Measurements from ENCODE around the gene BRD7.
A peak's percentile ranks its signal among the peaks of the same experiment; 100 is the strongest.

BRD7 gene

DNA sequence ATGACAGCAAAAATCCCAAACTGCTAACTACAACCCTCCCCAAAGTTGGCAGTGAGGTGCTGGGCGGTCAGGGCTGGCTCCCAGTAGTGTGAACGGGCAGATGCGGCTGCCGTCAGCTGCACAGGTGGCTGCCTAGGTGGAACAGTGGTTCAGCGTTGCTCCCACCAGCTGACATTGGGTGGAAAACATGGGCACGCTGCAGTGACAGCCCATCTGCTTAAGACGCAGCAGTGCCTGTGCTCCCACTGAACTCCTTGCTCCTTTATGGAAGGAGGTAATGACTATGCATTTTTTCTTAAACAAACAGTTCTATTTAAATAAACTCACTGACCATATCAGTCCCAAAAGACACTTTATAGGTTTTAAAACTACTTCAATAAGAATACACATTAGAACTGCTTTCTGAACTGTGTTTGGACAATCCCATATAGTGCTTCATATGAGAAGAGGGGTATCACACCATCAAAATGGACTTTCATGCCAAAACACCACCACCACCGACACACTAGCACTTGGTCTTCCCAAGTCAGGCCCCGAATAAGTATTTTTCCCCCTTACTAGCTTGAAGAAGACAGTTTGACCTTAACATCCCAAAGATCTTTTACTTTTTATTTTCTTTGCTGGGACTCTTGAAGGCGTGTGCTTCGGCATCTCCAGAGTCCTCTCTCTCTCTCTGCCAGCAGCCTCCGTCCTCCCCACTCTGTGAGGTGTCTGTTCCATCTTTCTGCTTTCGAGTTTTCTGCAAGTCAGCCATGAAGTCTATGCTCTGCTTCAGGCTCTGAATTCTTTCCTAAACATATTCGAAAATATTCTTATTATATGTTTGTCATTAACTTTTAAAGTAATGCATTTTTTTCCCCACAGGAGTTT is 34.4 kb downstream of the BRD7 start:
- no peaks in the 10 kb centered on the region for H3K9me3 Mint-ChIP-seq
- no peak overlapping the region for H3K27ac Mint-ChIP-seq
- intact Hi-C loops (cut with micrococcal nuclease): no loop called here
- peaks cover 17% of the 10 kb centered on the region for H3K4me1 Mint-ChIP-seq (ENCODE audit: low read depth)
- no peak overlapping the region for H3K4me3 Mint-ChIP-seq
- peaks cover 68% of the 10 kb centered on the region for H3K36me3 Mint-ChIP-seq (ENCODE audit: low read depth)
- H3K27me3 Mint-ChIP-seq: no peaks in the 10 kb centered on the region

GRCh38 chr16:50332599-50332998 is 36.2 kb downstream of the BRD7 start:
- intact Hi-C loops (cut with micrococcal nuclease): no loop called here
- peaks cover 7% of the 10 kb centered on the region for H3K4me1 Mint-ChIP-seq (ENCODE audit: low read depth)
- H3K27ac Mint-ChIP-seq: no peak overlapping the region
- H3K9me3 Mint-ChIP-seq: no peaks in the 10 kb centered on the region
- no peaks in the 10 kb centered on the region for H3K27me3 Mint-ChIP-seq
- H3K36me3 Mint-ChIP-seq (ENCODE audit: low read depth): peaks cover 66% of the 10 kb centered on the region
- no peak overlapping the region for H3K4me3 Mint-ChIP-seq

DNA sequence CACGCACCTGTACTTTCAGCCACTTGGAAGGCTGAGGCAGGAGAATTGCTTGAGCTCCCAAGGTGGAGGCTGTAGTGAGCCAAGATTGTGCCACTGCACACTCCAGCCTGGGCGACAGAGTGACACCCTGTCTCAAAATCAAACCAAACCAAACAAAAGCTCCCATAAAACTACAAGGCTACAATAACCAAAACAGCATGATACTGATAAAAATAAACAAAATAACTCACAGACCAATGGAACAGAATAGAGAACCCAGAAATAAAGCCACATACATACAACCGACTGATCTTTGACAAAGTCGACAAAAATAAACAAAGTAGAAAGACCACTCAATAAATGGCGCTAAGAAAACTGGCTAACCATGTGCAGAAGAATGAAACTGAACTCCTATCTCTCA is 37.2 kb downstream of the BRD7 start:
- no peaks in the 10 kb centered on the region for H3K9me3 Mint-ChIP-seq
- intact Hi-C loops (cut with micrococcal nuclease): no loop called here
- H3K27me3 Mint-ChIP-seq: no peaks in the 10 kb centered on the region
- peaks cover 7% of the 10 kb centered on the region for H3K4me1 Mint-ChIP-seq (ENCODE audit: low read depth)
- peaks cover 67% of the 10 kb centered on the region for H3K36me3 Mint-ChIP-seq (ENCODE audit: low read depth)
- no peak overlapping the region for H3K27ac Mint-ChIP-seq
- no peak overlapping the region for H3K4me3 Mint-ChIP-seq

- H3K27ac Mint-ChIP-seq: no peak overlapping the region
- intact Hi-C loops (cut with micrococcal nuclease): no loop called here
- no peaks in the 10 kb centered on the region for H3K9me3 Mint-ChIP-seq
- H3K4me1 Mint-ChIP-seq (ENCODE audit: low read depth): peaks cover 8% of the 10 kb centered on the region
- H3K36me3 Mint-ChIP-seq (ENCODE audit: low read depth): peaks cover 79% of the 10 kb centered on the region
- H3K27me3 Mint-ChIP-seq: no peaks in the 10 kb centered on the region
- H3K4me3 Mint-ChIP-seq: no peak overlapping the region
These were observed 39.2 kb downstream of the BRD7 start for GRCh38 chr16:50329446-50330189.

DNA sequence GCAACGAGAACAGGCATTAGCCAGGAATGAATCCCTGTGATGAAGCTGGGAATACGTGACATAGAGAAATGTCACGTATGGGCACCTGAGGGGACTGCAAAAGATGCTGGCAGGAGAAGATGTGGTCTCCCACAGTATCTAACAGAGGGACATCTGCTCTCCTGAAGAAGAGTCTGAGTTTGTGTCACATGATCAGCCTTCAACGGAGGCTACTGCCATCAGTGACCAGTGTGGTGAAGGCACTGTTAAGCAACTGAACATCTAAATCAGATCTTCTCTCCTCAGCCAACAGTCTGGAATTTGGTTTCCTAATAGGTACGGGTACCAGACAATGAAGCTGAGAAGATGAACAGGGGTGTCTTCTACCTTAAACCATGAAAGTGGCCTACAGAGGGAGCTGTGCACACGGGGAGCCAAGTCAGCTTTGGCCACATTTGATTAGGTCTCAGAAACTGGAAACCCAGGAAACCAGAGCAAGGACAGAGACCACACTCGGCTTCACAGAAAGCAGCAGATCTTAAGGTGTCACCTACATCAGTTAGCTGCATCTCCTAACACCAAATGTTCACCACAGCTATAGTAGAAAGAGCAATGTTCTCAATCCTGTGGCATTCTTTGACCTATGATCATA is 41.8 kb downstream of the BRD7 start:
- intact Hi-C loops (cut with micrococcal nuclease): no loop called here
- H3K27ac Mint-ChIP-seq: no peak overlapping the region
- H3K4me3 Mint-ChIP-seq: no peak overlapping the region
- no peaks in the 10 kb centered on the region for H3K9me3 Mint-ChIP-seq
- peaks cover 17% of the 10 kb centered on the region for H3K4me1 Mint-ChIP-seq (ENCODE audit: low read depth)
- H3K36me3 Mint-ChIP-seq (ENCODE audit: low read depth): peaks cover 77% of the 10 kb centered on the region
- no peaks in the 10 kb centered on the region for H3K27me3 Mint-ChIP-seq

GRCh38 chr16:50326264-50326663 is 42.5 kb downstream of the BRD7 start:
- Mint-ChIP-seq H3K27me3 (no peaks in the 10 kb centered on the region), H3K36me3 (ENCODE audit: low read depth) (peaks cover 77% of the 10 kb centered on the region), H3K9me3 (no peaks in the 10 kb centered on the region), H3K4me3 (no peak overlapping the region), H3K27ac (no peak overlapping the region), H3K4me1 (ENCODE audit: low read depth) (peaks cover 22% of the 10 kb centered on the region)
- intact Hi-C loops (cut with micrococcal nuclease): no loop called here

DNA sequence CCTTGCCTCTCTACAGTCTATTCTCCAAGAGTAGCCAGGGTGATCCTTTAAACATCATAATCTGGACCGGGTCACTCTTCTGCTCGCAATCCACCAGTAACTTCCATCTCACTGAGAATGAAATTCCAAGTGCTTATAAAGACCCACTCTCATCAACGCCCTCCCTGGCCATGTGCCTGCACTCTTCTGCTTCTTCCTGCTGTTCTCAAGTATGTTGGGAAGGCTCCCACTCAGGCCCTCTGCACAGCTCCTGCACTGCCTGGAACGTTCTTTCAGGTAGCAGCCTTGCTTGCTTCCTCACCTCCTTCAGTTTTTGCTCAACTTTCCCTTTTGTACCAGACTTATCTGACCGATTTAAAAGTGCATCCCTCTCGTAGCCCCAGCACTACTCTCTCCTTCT is 44.4 kb downstream of the BRD7 start:
- Mint-ChIP-seq H3K4me3 (no peak overlapping the region), H3K27ac (peak overlapping the region; percentile 18), H3K36me3 (ENCODE audit: low read depth) (peaks cover 80% of the 10 kb centered on the region), H3K9me3 (no peaks in the 10 kb centered on the region), H3K4me1 (ENCODE audit: low read depth) (peaks cover 22% of the 10 kb centered on the region), H3K27me3 (no peaks in the 10 kb centered on the region)
- intact Hi-C loops (cut with micrococcal nuclease): no loop called here

DNA sequence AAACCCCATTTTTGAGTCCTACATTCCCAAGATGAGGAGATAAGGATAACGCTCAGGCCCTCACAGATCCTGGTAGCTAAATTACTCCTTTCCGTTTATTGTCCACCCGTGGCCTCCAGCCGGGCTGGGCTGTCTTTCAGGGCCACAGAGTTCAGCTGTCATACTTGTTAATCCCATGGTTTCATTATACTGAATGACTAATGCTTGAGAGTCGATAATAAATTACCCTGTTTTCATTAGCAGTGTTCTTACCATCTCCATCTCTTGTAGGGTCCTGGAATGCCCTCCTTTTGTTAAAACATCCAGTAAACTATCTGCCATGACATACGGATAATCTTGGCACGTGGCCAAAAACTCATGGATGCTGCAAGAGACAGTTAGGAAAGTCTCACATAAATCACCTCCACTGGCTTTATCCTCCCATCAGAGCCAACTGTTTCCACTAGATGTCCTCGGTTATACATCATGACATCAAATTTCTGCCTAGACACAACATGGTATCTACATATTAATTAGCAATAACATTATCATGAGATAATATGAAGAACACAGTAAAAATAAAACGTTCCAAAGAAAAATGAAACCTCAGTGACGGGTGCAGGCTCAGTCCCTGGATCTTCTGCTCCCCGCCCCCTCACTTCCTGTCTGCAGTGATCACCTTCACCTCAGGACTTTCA is 45.3 kb downstream of the BRD7 start:
- Mint-ChIP-seq H3K4me3 (no peak overlapping the region), H3K4me1 (ENCODE audit: low read depth) (peaks cover 22% of the 10 kb centered on the region), H3K27me3 (no peaks in the 10 kb centered on the region), H3K9me3 (no peaks in the 10 kb centered on the region), H3K36me3 (ENCODE audit: low read depth) (peaks cover 82% of the 10 kb centered on the region), H3K27ac (peak overlapping the region; percentile 64)
- intact Hi-C loops (cut with micrococcal nuclease): no loop called here

- Mint-ChIP-seq H3K4me1 (ENCODE audit: low read depth) (peaks cover 18% of the 10 kb centered on the region), H3K27ac (no peak overlapping the region), H3K4me3 (no peak overlapping the region), H3K27me3 (no peaks in the 10 kb centered on the region), H3K9me3 (no peaks in the 10 kb centered on the region), H3K36me3 (ENCODE audit: low read depth) (peaks cover 85% of the 10 kb centered on the region)
- intact Hi-C loops (cut with micrococcal nuclease): no loop called here
These were observed 46.5 kb downstream of the BRD7 start for GRCh38 chr16:50322333-50322732.

DNA sequence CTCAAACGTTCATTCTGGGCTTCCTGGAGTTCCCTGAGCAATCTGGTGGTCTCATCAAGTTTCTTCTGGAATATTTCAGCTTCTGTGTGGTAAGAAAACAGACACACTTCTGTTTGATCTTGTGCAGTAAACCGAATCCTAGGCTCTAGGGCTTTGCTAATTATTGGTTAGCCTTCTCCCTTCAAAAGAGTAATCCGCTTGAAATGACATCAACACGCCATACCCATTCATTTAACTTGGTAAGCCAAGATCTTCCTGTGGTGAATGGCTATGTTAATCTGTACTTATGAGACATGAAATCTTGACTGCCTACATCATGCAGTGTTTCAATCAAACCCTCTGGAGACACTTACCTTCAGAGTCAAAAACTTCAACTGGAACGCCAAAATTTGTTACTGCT is 48.5 kb downstream of the BRD7 start:
- intact Hi-C loops (cut with micrococcal nuclease): no loop called here
- H3K36me3 Mint-ChIP-seq (ENCODE audit: low read depth): peaks cover 96% of the 10 kb centered on the region
- no peaks in the 10 kb centered on the region for H3K9me3 Mint-ChIP-seq
- no peaks in the 10 kb centered on the region for H3K27me3 Mint-ChIP-seq
- H3K27ac Mint-ChIP-seq: no peak overlapping the region
- no peak overlapping the region for H3K4me3 Mint-ChIP-seq
- peaks cover 34% of the 10 kb centered on the region for H3K4me1 Mint-ChIP-seq (ENCODE audit: low read depth)

- no peaks in the 10 kb centered on the region for H3K9me3 Mint-ChIP-seq
- H3K27ac Mint-ChIP-seq: no peak overlapping the region
- no peak overlapping the region for H3K4me3 Mint-ChIP-seq
- H3K4me1 Mint-ChIP-seq (ENCODE audit: low read depth): peaks cover 39% of the 10 kb centered on the region
- intact Hi-C loops (cut with micrococcal nuclease): no loop called here
- H3K27me3 Mint-ChIP-seq: no peaks in the 10 kb centered on the region
- peaks cover 96% of the 10 kb centered on the region for H3K36me3 Mint-ChIP-seq (ENCODE audit: low read depth)
These were observed 49.8 kb downstream of the BRD7 start for GRCh38 chr16:50318796-50319578.

- Mint-ChIP-seq H3K9me3 (no peaks in the 10 kb centered on the region), H3K4me3 (no peak overlapping the region), H3K27ac (peak overlapping the region; percentile 67), H3K36me3 (ENCODE audit: low read depth) (peaks cover 100% of the 10 kb centered on the region), H3K4me1 (ENCODE audit: low read depth) (peaks cover 56% of the 10 kb centered on the region), H3K27me3 (no peaks in the 10 kb centered on the region)
- intact Hi-C loops (cut with micrococcal nuclease): no loop called here
These were observed 51.7 kb downstream of the BRD7 start for GRCh38 chr16:50316848-50317630.
